GM12891 (cell line): Measurements from ENCODE around the gene PTGFR.

Experiments used
- POLR2A ChIP-seq: IDR thresholded peaks from 2 replicates; pipeline ENCODE4 v1.6.1; 2011; ENCODE audit warnings: low read depth, low read length, control low read depth
- TAF1 ChIP-seq: IDR thresholded peaks from 2 replicates; pipeline ENCODE4 v1.6.1; 2011; ENCODE audit warnings: low read depth, low read length, control low read depth

DNA sequence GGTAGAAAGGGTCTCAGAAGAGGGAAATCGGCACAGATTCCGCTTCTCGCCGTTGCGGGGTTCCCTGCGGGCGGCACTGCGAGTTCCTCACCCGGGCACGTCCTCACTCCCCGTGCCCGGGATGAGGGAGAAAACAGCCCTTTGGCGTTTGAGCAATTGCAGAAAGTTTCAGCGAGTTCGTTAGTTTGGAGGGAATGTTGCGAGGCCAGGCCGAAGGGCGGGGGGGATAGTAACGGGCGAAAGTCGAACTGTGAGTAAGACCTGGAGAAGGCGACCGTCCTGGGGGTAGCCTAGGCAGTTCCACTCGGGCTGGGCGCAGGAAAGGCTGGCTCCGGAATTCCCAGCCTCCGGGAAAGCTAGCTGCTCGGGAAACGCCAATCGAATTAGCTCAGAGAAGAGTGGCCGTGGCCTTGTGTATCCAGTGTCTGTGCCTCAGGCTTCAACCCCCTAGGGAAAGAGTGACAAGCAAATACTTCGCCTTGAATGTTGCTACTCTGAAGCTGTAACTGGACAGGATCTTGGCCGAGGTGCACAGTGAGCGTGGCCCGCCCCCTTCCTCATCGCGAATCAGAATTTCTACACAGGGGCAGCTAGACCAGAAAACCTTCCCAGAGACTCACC lies 787 bp downstream of the PTGFR start:
- TF ChIP-seq POLR2A (no peak), TAF1 (no peak)
